Progenitor cell of endocrine pancreas (in vitro differentiated cells): ENCODE data around the gene KCNQ1. TPM values are rescaled to one million over a fixed set of nuclear protein-coding genes. Genes with fewer than 3 reads are reported as not detected.
A peak's percentile ranks its signal among the peaks of the same experiment; 100 is the strongest.

ENCODE experiments used
- DNase-seq: peaks from one replicate; pipeline ENCODE4 v3.0.0; 2021; ENCODE audit warnings: low spot score; ENCODE audit not compliant: unreplicated experiment
- H3K27ac Mint-ChIP-seq: 2 replicates; pipeline ENCODE4 v1.8.0; 2021; ENCODE audit warnings: mild to moderate bottlenecking, moderate library complexity, mixed read lengths
- H3K27me3 Mint-ChIP-seq: 2 replicates; pipeline ENCODE4 v1.8.0; 2021; ENCODE audit warnings: mixed read lengths
- H3K36me3 Mint-ChIP-seq: 2 replicates; pipeline ENCODE4 v1.8.0; 2022; ENCODE audit warnings: mixed read lengths; ENCODE audit not compliant: insufficient read depth
- H3K4me1 Mint-ChIP-seq: 2 replicates; pipeline ENCODE4 v1.8.0; 2021; ENCODE audit warnings: low read depth, mixed read lengths
- H3K4me3 Mint-ChIP-seq: 2 replicates; pipeline ENCODE4 v1.8.0; 2021; ENCODE audit warnings: low read depth, mild to moderate bottlenecking, moderate library complexity, mixed read lengths
- H3K9me3 Mint-ChIP-seq: 2 replicates; pipeline ENCODE4 v1.8.0; 2021; ENCODE audit warnings: low read depth, mixed read lengths
- total RNA-seq: library from RNA; stranded (reverse); gene quantifications from 2 replicates; pipeline ENCODE4 v1.2.1, GENCODE V29; 2021
- TF ChIP-seq, protein P1 (sequence below): fragments of 200-600 bp; sonication (generic); IDR thresholded peaks from one replicate; pipeline ENCODE4 v1.5.0; 2021; ENCODE audit warnings: antibody characterized with exemption, mild to moderate bottlenecking; ENCODE audit not compliant: unreplicated experiment

KCNQ1 gene
- total RNA-seq, 1 donor from 2014 or later: 3.3 TPM

DNA sequence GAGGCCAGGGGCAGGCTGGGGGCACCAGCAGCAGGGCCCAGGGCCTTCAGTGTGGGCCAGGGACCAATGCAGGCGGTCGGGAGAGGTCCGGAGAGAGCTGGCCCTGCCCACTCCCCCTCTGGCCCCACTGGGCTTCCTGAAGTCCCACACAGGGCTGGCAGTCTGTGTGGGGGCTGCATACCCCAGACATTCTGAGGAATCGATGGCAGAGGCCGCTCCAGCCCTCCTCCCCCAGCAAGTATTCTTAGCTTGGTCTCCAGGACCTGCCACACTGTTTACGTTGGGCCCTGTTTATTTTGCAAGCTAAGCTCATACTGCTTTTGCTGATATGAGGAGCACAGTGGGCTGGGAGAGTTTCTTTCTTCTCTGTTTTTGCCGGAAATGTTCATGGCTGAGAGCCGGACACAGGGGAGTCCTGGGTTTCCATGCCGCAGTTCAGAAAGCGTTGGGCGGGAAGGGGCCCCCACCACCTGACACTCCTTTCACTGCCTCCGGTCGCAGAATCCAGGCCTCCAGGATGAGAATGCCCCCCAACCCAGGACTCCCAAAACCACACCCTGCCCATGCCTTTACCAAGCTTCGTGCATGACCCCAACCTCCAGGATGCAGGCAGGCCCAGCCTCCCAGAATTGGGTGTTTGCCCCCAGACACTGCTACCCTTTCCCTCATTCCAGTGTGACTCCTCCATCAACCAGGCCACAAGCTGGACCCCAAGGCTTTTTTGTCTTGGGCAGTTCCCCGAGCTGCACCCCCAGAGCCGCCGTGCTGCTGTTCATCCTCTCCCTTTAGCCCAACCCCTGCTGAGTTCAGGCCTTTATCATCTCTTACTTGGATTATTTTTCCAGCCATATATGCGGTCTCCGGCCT lies 336.8 kb downstream of the KCNQ1 start:
- peak overlapping the region; percentile 87 for H3K27ac Mint-ChIP-seq
- H3K4me3 Mint-ChIP-seq: no peak overlapping the region
- H3K36me3 Mint-ChIP-seq: peaks cover 6% of the 10 kb centered on the region
- TF ChIP-seq, protein P1, sequence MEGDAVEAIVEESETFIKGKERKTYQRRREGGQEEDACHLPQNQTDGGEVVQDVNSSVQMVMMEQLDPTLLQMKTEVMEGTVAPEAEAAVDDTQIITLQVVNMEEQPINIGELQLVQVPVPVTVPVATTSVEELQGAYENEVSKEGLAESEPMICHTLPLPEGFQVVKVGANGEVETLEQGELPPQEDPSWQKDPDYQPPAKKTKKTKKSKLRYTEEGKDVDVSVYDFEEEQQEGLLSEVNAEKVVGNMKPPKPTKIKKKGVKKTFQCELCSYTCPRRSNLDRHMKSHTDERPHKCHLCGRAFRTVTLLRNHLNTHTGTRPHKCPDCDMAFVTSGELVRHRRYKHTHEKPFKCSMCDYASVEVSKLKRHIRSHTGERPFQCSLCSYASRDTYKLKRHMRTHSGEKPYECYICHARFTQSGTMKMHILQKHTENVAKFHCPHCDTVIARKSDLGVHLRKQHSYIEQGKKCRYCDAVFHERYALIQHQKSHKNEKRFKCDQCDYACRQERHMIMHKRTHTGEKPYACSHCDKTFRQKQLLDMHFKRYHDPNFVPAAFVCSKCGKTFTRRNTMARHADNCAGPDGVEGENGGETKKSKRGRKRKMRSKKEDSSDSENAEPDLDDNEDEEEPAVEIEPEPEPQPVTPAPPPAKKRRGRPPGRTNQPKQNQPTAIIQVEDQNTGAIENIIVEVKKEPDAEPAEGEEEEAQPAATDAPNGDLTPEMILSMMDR: no peak
- H3K27me3 Mint-ChIP-seq: no peaks in the 10 kb centered on the region
- peaks cover 23% of the 10 kb centered on the region for H3K4me1 Mint-ChIP-seq
- peak; percentile 17 for DNase-seq
- peaks cover 22% of the 10 kb centered on the region for H3K9me3 Mint-ChIP-seq

- peaks cover 6% of the 10 kb centered on the region for H3K36me3 Mint-ChIP-seq
- no peak for DNase-seq
- no peak overlapping the region for H3K27ac Mint-ChIP-seq
- no peak overlapping the region for H3K4me3 Mint-ChIP-seq
- TF ChIP-seq, protein P1: no peak
- peaks cover 23% of the 10 kb centered on the region for H3K9me3 Mint-ChIP-seq
- H3K4me1 Mint-ChIP-seq: peaks cover 22% of the 10 kb centered on the region
- H3K27me3 Mint-ChIP-seq: no peaks in the 10 kb centered on the region
Measured at GRCh38 chr11:2782769-2783168, 338.0 kb downstream of the KCNQ1 start.

DNA sequence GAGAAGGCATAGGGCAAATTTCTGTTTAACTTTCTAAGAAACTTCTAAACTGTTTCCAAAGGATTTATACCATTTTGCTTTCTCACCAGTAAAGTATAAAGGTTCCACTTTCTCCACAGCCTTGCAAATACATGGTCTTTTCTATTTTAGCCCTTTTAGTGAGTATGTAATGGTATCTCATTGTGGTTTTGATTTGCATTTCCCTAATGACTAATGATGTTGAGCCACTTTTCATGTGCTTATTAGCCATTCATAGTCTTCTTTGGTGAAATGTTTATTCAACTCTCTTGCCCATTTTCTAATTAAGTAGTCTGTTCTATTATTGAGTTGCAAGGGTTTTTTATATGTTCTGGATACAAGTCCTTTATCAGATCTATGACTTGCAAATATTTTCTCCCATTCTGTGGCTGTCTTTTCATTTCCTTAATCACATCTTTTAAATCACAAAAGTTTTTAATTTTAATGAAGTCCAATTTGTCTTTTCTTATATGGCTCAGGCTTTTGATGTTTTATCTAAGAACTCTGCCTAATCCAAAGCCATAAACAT lies 338.8 kb downstream of the KCNQ1 start:
- Mint-ChIP-seq H3K4me1 (peaks cover 29% of the 10 kb centered on the region), H3K27ac (no peak overlapping the region), H3K27me3 (no peaks in the 10 kb centered on the region), H3K4me3 (no peak overlapping the region), H3K9me3 (peaks cover 23% of the 10 kb centered on the region), H3K36me3 (peaks cover 6% of the 10 kb centered on the region)
- TF ChIP-seq, protein P1: no peak
- DNase-seq: no peak

- H3K27me3 Mint-ChIP-seq: peaks cover 7% of the 10 kb centered on the region
- H3K36me3 Mint-ChIP-seq: peaks cover 6% of the 10 kb centered on the region
- H3K4me3 Mint-ChIP-seq: no peak overlapping the region
Measured at GRCh38 chr11:2787816-2788167, 343.0 kb downstream of the KCNQ1 start.

More at GRCh38 chr11:2787816-2788167, 343.0 kb downstream of the KCNQ1 start:
- peaks cover 13% of the 10 kb centered on the region for H3K4me1 Mint-ChIP-seq
- no peak overlapping the region for H3K27ac Mint-ChIP-seq
- peaks cover 21% of the 10 kb centered on the region for H3K9me3 Mint-ChIP-seq
- DNase-seq: peak; percentile 5
- TF ChIP-seq, protein P1: no peak
